GM12878 (cell line): ENCODE data around the gene GRHL1.

Source experiments
- ATF7 ChIP-seq: fragments of 450-650 bp; IDR thresholded peaks from 2 replicates; pipeline ENCODE4 v1.6.1; 2016; ENCODE audit warnings: low read depth, mild to moderate bottlenecking
- BHLHE40 ChIP-seq, 2 experiments: fragments of 450-650 bp in 1 of 2; IDR thresholded peaks; 2 replicates each; pipeline ENCODE4 v1.6.1; 2011 to 2017; ENCODE audit warnings: low read depth in 2 of 2, borderline replicate concordance in 1 of 2, improper control_type of control experiment in 1 of 2, low read length in 1 of 2, mild to moderate bottlenecking in 1 of 2
- EGR1 ChIP-seq, 2 experiments: IDR thresholded peaks; 1 replicate in 1 of 2; 2 replicates in 1 of 2; pipeline ENCODE4 v1.6.1; 2011 to 2012; ENCODE audit warnings: low read depth in 2 of 2, low read length in 2 of 2, borderline replicate concordance in 1 of 2, mild to moderate bottlenecking in 1 of 2, moderate library complexity in 1 of 2
- EP300 ChIP-seq, 2 experiments: fragments of 150-350 bp in 1 of 2; IDR thresholded peaks; 2 replicates each; pipeline ENCODE4 v1.6.1; 2011 to 2012; ENCODE audit warnings: low read depth in 2 of 2, low read length in 2 of 2, borderline replicate concordance in 1 of 2, improper control_type of control experiment in 1 of 2, inconsistent platforms in 1 of 2; ENCODE audit not compliant: control insufficient read depth in 1 of 2
- EZH2 ChIP-seq: IDR thresholded peaks from 2 replicates; pipeline ENCODE4 v1.6.1; 2012; ENCODE audit warnings: low read depth, mild to moderate bottlenecking, control low read depth, inconsistent platforms, low read length, borderline replicate concordance; ENCODE audit not compliant: control insufficient read depth
- HDGF ChIP-seq: fragments of 450-650 bp; IDR thresholded peaks from 2 replicates; pipeline ENCODE4 v1.6.1; 2016; ENCODE audit warnings: antibody characterized with exemption
- MXI1 ChIP-seq: fragments of 150-350 bp; IDR thresholded peaks from 2 replicates; pipeline ENCODE4 v1.6.1; 2011; ENCODE audit warnings: low read depth, mild to moderate bottlenecking, inconsistent platforms, low read length, improper control_type of control experiment
- POLR2AphosphoS5 ChIP-seq: IDR thresholded peaks from 2 replicates; pipeline ENCODE4 v1.6.1; 2011; ENCODE audit warnings: mild to moderate bottlenecking, low read length, inconsistent platforms
- TF ChIP-seq, protein P1 (sequence below), 3 experiments: IDR thresholded peaks in 2 of 3; conservative IDR thresholded peaks in 1 of 3; 2 replicates each; pipeline ENCODE4 v1.5.1; 2011; ENCODE audit warnings: low read depth in 3 of 3, low read length in 3 of 3, mild to moderate bottlenecking in 3 of 3, control low read depth in 2 of 3, moderate library complexity in 2 of 3, inconsistent platforms in 1 of 3, mixed read lengths in 1 of 3; ENCODE audit not compliant: control insufficient read depth in 2 of 3, insufficient read depth in 1 of 3; ENCODE audit errors: extremely low read depth in 1 of 3
- TF ChIP-seq, protein P2 (sequence below): IDR thresholded peaks from 2 replicates; pipeline ENCODE4 v1.6.1; 2012; ENCODE audit warnings: low read depth, low read length, improper control_type of control experiment

DNA sequence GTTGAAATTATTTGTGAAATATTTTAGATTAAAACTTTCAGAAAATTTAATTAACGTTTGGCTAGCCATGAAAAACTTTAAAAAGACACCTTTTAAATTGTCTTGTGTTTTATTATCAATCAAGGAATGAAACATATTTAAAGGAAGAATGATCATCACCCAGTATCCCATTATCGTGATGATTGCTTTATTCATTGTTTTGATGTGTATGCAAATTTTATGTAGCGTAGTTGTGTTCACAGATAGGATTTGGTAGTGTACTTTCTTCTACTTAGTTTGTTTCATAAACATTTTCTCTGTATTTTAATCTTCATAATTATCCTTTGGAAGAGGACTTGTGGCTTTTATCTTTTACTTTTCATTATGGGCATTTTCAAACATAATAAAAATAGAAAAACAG lies 7.8 kb downstream of the GRHL1 start:
- TF ChIP-seq, protein P1, sequence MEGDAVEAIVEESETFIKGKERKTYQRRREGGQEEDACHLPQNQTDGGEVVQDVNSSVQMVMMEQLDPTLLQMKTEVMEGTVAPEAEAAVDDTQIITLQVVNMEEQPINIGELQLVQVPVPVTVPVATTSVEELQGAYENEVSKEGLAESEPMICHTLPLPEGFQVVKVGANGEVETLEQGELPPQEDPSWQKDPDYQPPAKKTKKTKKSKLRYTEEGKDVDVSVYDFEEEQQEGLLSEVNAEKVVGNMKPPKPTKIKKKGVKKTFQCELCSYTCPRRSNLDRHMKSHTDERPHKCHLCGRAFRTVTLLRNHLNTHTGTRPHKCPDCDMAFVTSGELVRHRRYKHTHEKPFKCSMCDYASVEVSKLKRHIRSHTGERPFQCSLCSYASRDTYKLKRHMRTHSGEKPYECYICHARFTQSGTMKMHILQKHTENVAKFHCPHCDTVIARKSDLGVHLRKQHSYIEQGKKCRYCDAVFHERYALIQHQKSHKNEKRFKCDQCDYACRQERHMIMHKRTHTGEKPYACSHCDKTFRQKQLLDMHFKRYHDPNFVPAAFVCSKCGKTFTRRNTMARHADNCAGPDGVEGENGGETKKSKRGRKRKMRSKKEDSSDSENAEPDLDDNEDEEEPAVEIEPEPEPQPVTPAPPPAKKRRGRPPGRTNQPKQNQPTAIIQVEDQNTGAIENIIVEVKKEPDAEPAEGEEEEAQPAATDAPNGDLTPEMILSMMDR (IDR thresholded peaks at IDR 0.05 in 2 of 3, conservative IDR thresholded peaks at IDR 0.05 in 1 of 3; ENCODE audit: control insufficient read depth in 2 of 3, extremely low read depth in 1 of 3, insufficient read depth in 1 of 3, low read depth in 3 of 3, low read length in 3 of 3): no peak
- TF ChIP-seq EZH2: no peak
- TF ChIP-seq, protein P2, sequence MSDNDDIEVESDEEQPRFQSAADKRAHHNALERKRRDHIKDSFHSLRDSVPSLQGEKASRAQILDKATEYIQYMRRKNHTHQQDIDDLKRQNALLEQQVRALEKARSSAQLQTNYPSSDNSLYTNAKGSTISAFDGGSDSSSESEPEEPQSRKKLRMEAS: no peak
- TF ChIP-seq ATF7: no peak
- TF ChIP-seq EGR1 (IDR thresholded peaks at IDR 0.05; ENCODE audit: borderline replicate concordance in 1 of 2, low read depth in 2 of 2, low read length in 2 of 2): no peak
- no peak for TF ChIP-seq POLR2AphosphoS5
- no peak for TF ChIP-seq MXI1
- TF ChIP-seq EP300 (IDR thresholded peaks at IDR 0.05; ENCODE audit: borderline replicate concordance in 1 of 2, control insufficient read depth in 1 of 2, low read depth in 2 of 2, low read length in 2 of 2): no peak
- TF ChIP-seq BHLHE40 (IDR thresholded peaks at IDR 0.05; ENCODE audit: borderline replicate concordance in 1 of 2, low read depth in 2 of 2, low read length in 1 of 2): no peak
- no peak for TF ChIP-seq HDGF
